ENCODE measurements around the gene SNX22. TPM values are rescaled to one million over a fixed set of nuclear protein-coding genes. Genes with fewer than 3 reads are reported as not detected.

Gene SNX22
- total RNA-seq, 1 donor from 2014 or later = 1.2 TPM

GRCh38 chr15:64153480-64154367, 2.2 kb downstream of the SNX22 start:
- DNase-seq (ENCODE audit: low spot score) (peak; percentile 92), ATAC-seq (peak; percentile 79)

GRCh38 chr15:64155802-64156651, 4.5 kb downstream of the SNX22 start:
- DNase-seq (ENCODE audit: low spot score) (no peak), ATAC-seq (no peak)

- ATAC-seq = no peak
- DNase-seq (ENCODE audit: low spot score) = no peak
Observed at GRCh38 chr15:64156652-64157331, 5.3 kb downstream of the SNX22 start.

GRCh38 chr15:64157599-64158125, 6.1 kb downstream of the SNX22 start:
- DNase-seq (ENCODE audit: low spot score) = no peak
- ATAC-seq = no peak

- DNase-seq (ENCODE audit: low spot score) (no peak), ATAC-seq (no peak)
Observed at GRCh38 chr15:64158363-64159134, 7.0 kb downstream of the SNX22 start.

- ATAC-seq (no peak), DNase-seq (ENCODE audit: low spot score) (no peak)
Observed at GRCh38 chr15:64161688-64162477, 10.4 kb downstream of the SNX22 start.

GRCh38 chr15:64162478-64162868, 10.9 kb downstream of the SNX22 start:
- peak; percentile 38 for ATAC-seq
- no peak for DNase-seq (ENCODE audit: low spot score)

- ATAC-seq = peak; percentile 89
- peak; percentile 99 for DNase-seq (ENCODE audit: low spot score)
Observed at GRCh38 chr15:64162869-64163658, 11.5 kb downstream of the SNX22 start, which contains the start of gene PPIB. Gene PPIB, minus strand, starts transcription at chr15:64163022. Its CDS starts 36 bp downstream, at chr15:64162986.

GRCh38 chr15:64163659-64164362, 12.3 kb downstream of the SNX22 start:
- ATAC-seq = peak; percentile 38
- DNase-seq (ENCODE audit: low spot score) = no peak

- DNase-seq (ENCODE audit: low spot score) = no peak
- no peak for ATAC-seq
Observed at GRCh38 chr15:64164436-64164835, 12.9 kb downstream of the SNX22 start.

GRCh38 chr15:64166102-64166890, 14.8 kb downstream of the SNX22 start:
- no peak for ATAC-seq
- no peak for DNase-seq (ENCODE audit: low spot score)

- ATAC-seq (no peak), DNase-seq (ENCODE audit: low spot score) (no peak)
Observed at GRCh38 chr15:64180235-64180824, 28.8 kb downstream of the SNX22 start.

- no peak for DNase-seq (ENCODE audit: low spot score)
- no peak for ATAC-seq
Observed at GRCh38 chr15:64182859-64183370, 31.4 kb downstream of the SNX22 start.

- ATAC-seq (no peak), DNase-seq (ENCODE audit: low spot score) (no peak)
Observed at GRCh38 chr15:64185146-64185911, 33.8 kb downstream of the SNX22 start.

- DNase-seq (ENCODE audit: low spot score) = no peak
- ATAC-seq = no peak
Observed at GRCh38 chr15:64187396-64188191, 36.1 kb downstream of the SNX22 start.

All from left lobe of liver (tissue), 2 donors.